Measurements from ENCODE around the gene PACSIN1.

PACSIN1 gene

DNA sequence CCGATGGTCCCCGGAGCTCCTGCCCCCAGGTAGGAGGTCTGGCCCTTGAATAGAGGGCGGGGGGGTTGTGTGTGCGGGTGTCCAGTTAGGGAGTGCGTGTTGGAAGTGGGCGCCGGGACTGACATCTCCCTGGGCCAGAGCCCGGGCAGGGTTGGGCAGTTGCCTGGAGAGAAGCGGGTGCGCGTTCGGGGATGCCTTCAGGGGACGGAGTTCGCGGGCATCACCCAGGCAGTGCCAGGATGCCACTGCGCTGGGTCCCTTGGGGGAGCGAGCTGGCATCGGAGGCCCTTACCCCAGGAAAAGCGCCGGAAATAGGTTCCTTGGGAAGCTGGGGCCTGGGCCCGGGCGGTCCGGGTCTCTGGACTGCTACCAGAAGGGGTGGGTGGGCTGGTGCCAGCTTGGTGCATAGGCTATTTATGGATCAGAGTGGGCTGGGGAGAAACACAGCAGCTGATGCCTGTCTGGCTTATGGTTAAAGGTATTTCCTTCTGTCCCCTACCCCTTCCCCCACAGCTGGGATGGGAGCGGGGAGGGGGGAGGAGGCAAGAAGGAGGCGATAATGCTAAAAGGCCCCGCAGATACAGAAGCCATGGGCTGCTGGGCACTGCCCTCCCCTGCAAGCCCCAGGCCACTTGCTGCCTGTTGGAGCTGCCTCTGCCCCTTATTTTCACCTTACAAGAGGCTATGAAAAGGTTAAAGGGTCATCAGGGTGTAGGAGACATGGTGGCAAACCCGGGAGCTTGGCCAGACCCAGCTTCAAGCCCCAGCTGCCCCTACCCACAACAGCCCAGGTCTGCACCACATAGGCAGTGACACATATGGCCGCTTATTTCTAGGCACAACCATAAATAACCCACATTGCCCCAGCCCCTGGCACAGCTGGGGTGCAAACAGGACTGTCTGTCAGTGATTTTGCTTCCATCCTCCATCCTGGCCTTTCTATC, 638 bp downstream of the PACSIN1 start:
- Mint-ChIP-seq H3K4me1 (peaks cover under 1% of the 10 kb centered on the region), H3K4me3 (peak overlapping the region; percentile 68 to 80 (median 76)), H3K9me3 (no peaks in the 10 kb centered on the region), H3K27ac (no peak overlapping the region), H3K27me3 (ENCODE audit: low read depth) (peaks cover 30% of the 10 kb centered on the region), H3K36me3 (ENCODE audit: low read depth) (no peaks in the 10 kb centered on the region)
- TF ChIP-seq, protein P1, sequence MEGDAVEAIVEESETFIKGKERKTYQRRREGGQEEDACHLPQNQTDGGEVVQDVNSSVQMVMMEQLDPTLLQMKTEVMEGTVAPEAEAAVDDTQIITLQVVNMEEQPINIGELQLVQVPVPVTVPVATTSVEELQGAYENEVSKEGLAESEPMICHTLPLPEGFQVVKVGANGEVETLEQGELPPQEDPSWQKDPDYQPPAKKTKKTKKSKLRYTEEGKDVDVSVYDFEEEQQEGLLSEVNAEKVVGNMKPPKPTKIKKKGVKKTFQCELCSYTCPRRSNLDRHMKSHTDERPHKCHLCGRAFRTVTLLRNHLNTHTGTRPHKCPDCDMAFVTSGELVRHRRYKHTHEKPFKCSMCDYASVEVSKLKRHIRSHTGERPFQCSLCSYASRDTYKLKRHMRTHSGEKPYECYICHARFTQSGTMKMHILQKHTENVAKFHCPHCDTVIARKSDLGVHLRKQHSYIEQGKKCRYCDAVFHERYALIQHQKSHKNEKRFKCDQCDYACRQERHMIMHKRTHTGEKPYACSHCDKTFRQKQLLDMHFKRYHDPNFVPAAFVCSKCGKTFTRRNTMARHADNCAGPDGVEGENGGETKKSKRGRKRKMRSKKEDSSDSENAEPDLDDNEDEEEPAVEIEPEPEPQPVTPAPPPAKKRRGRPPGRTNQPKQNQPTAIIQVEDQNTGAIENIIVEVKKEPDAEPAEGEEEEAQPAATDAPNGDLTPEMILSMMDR (IDR thresholded peaks at IDR 0.05; ENCODE audit: unreplicated experiment in 3 of 3): no peak

- H3K4me1 Mint-ChIP-seq: peaks cover 4% of the 10 kb centered on the region
- peak overlapping the region in 2 of 3 experiments; percentile 18 to 41 for H3K4me3 Mint-ChIP-seq
- peaks cover 33% of the 10 kb centered on the region for H3K27me3 Mint-ChIP-seq (ENCODE audit: low read depth)
- H3K9me3 Mint-ChIP-seq: no peaks in the 10 kb centered on the region
- no peak overlapping the region for H3K27ac Mint-ChIP-seq
- TF ChIP-seq, protein P1 (IDR thresholded peaks at IDR 0.05; ENCODE audit: unreplicated experiment in 3 of 3): no peak
- H3K36me3 Mint-ChIP-seq (ENCODE audit: low read depth): no peaks in the 10 kb centered on the region
Measured at GRCh38 chr6:34468378-34468892, 2.6 kb downstream of the PACSIN1 start.

- H3K9me3 Mint-ChIP-seq: peaks cover 5% of the 10 kb centered on the region
- peaks cover 4% of the 10 kb centered on the region for H3K4me1 Mint-ChIP-seq
- TF ChIP-seq, protein P1 (IDR thresholded peaks at IDR 0.05; ENCODE audit: unreplicated experiment in 3 of 3): no peak
- no peak overlapping the region for H3K27ac Mint-ChIP-seq
- H3K36me3 Mint-ChIP-seq (ENCODE audit: low read depth): no peaks in the 10 kb centered on the region
- H3K4me3 Mint-ChIP-seq: no peak overlapping the region
- peaks cover 28% of the 10 kb centered on the region for H3K27me3 Mint-ChIP-seq (ENCODE audit: low read depth)
Measured at GRCh38 chr6:34469499-34469898, 3.6 kb downstream of the PACSIN1 start.

DNA sequence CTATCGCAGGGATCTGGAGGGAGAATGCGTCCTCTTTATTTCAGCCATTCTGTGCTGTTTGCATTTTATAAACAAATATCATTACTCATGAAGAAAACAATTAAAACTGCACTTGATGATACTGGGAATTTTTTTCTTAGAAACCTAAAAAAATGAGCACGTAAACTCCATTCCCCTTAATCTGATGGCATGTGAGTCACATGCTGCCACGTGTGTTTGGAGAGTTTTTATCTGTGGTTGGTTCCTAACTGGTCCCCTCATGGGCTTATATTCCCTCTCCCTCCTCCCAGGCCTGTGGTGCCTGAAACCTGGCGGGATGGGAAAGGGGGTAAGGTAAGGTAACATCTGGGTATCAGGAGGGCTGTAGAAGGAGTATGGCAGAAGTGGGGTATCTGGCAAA, 6.5 kb downstream of the PACSIN1 start:
- Mint-ChIP-seq H3K9me3 (peaks cover 5% of the 10 kb centered on the region), H3K4me1 (peaks cover 17% of the 10 kb centered on the region), H3K27ac (no peak overlapping the region), H3K36me3 (ENCODE audit: low read depth) (no peaks in the 10 kb centered on the region), H3K4me3 (no peak overlapping the region), H3K27me3 (ENCODE audit: low read depth) (peaks cover 7% of the 10 kb centered on the region)
- TF ChIP-seq, protein P1 (IDR thresholded peaks at IDR 0.05; ENCODE audit: unreplicated experiment in 3 of 3): no peak

- peaks cover 18% of the 10 kb centered on the region for H3K4me1 Mint-ChIP-seq
- no peak overlapping the region for H3K4me3 Mint-ChIP-seq
- TF ChIP-seq, protein P1 (IDR thresholded peaks at IDR 0.05; ENCODE audit: unreplicated experiment in 3 of 3): no peak
Measured at GRCh38 chr6:34473967-34474366, 8.1 kb downstream of the PACSIN1 start.

More at GRCh38 chr6:34473967-34474366, 8.1 kb downstream of the PACSIN1 start:
- Mint-ChIP-seq H3K9me3 (peaks cover 5% of the 10 kb centered on the region), H3K27ac (no peak overlapping the region), H3K27me3 (ENCODE audit: low read depth) (peaks cover 7% of the 10 kb centered on the region), H3K36me3 (ENCODE audit: low read depth) (no peaks in the 10 kb centered on the region)
